Measurements from ENCODE around the gene UBQLNL.

DNA sequence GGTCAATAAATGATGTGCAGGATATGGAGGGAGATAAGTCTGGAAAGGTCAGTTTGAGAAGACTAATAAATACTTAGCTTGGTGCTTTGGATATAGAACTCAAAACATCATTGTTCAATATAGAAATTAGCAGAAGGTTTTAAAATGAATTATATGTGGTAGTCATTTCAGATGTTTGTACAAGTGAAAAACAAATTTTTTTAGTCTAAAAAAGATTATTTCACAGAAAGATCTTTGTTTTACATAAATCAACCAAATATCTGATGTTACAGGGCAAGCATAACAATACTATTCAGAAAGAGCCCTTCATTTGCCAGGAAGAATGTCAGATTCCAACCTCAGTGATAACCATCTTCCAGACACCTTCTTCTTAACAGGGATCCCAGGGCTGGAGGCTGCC lies 28.1 kb downstream of the UBQLNL start, which contains the start of gene OR52D1:
- no peak for TF ChIP-seq EZH2 (IDR thresholded peaks at IDR 0.05; ENCODE audit: borderline replicate concordance, low read depth, low read length, poor library complexity, severe bottlenecking)
- TF ChIP-seq, protein P1, sequence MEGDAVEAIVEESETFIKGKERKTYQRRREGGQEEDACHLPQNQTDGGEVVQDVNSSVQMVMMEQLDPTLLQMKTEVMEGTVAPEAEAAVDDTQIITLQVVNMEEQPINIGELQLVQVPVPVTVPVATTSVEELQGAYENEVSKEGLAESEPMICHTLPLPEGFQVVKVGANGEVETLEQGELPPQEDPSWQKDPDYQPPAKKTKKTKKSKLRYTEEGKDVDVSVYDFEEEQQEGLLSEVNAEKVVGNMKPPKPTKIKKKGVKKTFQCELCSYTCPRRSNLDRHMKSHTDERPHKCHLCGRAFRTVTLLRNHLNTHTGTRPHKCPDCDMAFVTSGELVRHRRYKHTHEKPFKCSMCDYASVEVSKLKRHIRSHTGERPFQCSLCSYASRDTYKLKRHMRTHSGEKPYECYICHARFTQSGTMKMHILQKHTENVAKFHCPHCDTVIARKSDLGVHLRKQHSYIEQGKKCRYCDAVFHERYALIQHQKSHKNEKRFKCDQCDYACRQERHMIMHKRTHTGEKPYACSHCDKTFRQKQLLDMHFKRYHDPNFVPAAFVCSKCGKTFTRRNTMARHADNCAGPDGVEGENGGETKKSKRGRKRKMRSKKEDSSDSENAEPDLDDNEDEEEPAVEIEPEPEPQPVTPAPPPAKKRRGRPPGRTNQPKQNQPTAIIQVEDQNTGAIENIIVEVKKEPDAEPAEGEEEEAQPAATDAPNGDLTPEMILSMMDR (conservative IDR thresholded peaks at IDR 0.05; ENCODE audit: low read depth, low read length) = no peak

All from A673 (cell line).